C4-2B (cell line): ENCODE measurements around the gene SLC43A3.

ENCODE experiments used
- CTCF ChIP-seq: fragments of 450-650 bp; conservative IDR thresholded peaks from 2 replicates; pipeline ENCODE4 v1.5.1; 2017; ENCODE audit warnings: mild to moderate bottlenecking
- ZFX ChIP-seq: fragments of 450-650 bp; IDR thresholded peaks from 2 replicates; pipeline ENCODE4 v1.6.1; 2017

GRCh38 chr11:57426439-57426928 is 437 bp downstream of the SLC43A3 start:
- no peak for TF ChIP-seq CTCF
- TF ChIP-seq ZFX = no peak
